Activated naive CD8-positive, alpha-beta T cell (primary cell): ENCODE results near the gene SEC62.
"Not testable (repeated sequence)": the region's sequence is repeated elsewhere in the genome, so short reads cannot be mapped to it uniquely, and the experiment has no call there.

Experiments
- H3K27ac Mint-ChIP-seq: one replicate; pipeline ENCODE4 v1.8.0; 2021; ENCODE audit warnings: mixed read lengths
- H3K27me3 Mint-ChIP-seq: one replicate; pipeline ENCODE4 v1.8.0; 2021; ENCODE audit warnings: mixed read lengths
- H3K36me3 Mint-ChIP-seq: one replicate; pipeline ENCODE4 v1.8.0; 2021; ENCODE audit warnings: mixed read lengths
- H3K4me1 Mint-ChIP-seq: one replicate; pipeline ENCODE4 v1.8.0; 2021; ENCODE audit warnings: low read depth, mixed read lengths
- H3K4me3 Mint-ChIP-seq: one replicate; pipeline ENCODE4 v1.8.0; 2021; ENCODE audit warnings: mild to moderate bottlenecking, mixed read lengths
- H3K9me3 Mint-ChIP-seq: one replicate; pipeline ENCODE4 v1.8.0; 2021; ENCODE audit warnings: low read depth, mixed read lengths

Gene SEC62

GRCh38 chr3:169992781-169993180 is 26.2 kb downstream of the SEC62 start:
- H3K36me3 Mint-ChIP-seq = peaks cover 4% of the 10 kb centered on the region
- no peaks in the 10 kb centered on the region for H3K9me3 Mint-ChIP-seq
- H3K4me3 Mint-ChIP-seq = no peak overlapping the region
- no peaks in the 10 kb centered on the region for H3K27me3 Mint-ChIP-seq
- H3K4me1 Mint-ChIP-seq = no peaks in the 10 kb centered on the region
- peak overlapping the region; percentile 11 for H3K27ac Mint-ChIP-seq

DNA sequence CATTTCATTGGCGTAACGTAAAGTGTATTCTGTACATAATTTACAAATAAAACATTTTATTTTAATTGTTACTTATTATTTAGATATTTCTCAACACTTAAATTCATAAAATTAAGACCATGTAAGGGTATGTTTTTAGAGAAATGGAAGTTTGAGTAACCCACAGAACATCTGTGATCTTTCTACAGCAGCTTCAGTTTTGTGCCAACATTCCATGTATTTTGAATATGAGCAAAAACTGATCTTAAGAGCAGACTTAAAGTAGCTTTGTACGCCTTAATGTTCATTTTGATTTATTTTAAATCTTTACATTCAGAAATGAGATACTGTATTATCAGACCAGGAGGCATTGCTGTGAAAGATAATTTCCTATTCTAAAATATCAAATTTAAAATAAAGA is 27.2 kb downstream of the SEC62 start:
- Mint-ChIP-seq H3K4me3 (no peak overlapping the region), H3K27me3 (no peaks in the 10 kb centered on the region), H3K36me3 (peaks cover 7% of the 10 kb centered on the region), H3K9me3 (no peaks in the 10 kb centered on the region), H3K27ac (no peak overlapping the region), H3K4me1 (peaks cover 3% of the 10 kb centered on the region)

GRCh38 chr3:169996063-169996462 is 29.5 kb downstream of the SEC62 start:
- no peak overlapping the region for H3K27ac Mint-ChIP-seq
- peaks cover 15% of the 10 kb centered on the region for H3K36me3 Mint-ChIP-seq
- no peaks in the 10 kb centered on the region for H3K27me3 Mint-ChIP-seq
- no peaks in the 10 kb centered on the region for H3K9me3 Mint-ChIP-seq
- peaks cover 12% of the 10 kb centered on the region for H3K4me1 Mint-ChIP-seq
- no peak overlapping the region for H3K4me3 Mint-ChIP-seq

DNA sequence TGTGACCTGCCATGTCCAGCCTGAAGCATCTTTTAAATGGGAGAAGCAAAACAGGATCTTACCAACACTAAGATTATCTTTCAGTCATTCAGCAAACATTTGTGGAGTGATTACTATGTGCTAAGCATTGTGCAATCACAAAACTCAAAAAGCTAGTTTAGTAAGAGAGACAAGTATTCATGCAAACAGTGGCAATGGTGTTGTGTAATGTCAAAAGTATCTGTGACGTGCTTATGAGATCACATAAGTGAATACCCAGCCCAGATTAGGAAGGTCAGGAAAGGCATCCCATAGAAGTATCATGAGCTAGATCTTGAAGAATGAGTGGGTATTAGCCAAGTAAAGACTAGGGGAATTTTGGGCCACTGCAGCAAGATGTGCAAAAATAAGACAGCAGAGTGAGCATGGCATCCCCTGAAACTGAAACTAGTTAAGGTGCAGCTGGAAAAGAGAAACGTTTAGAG is 32.1 kb downstream of the SEC62 start:
- Mint-ChIP-seq H3K27ac (peak overlapping the region; percentile 11), H3K4me1 (peaks cover 35% of the 10 kb centered on the region), H3K9me3 (no peaks in the 10 kb centered on the region), H3K27me3 (no peaks in the 10 kb centered on the region), H3K4me3 (no peak overlapping the region), H3K36me3 (peaks cover 11% of the 10 kb centered on the region)

DNA sequence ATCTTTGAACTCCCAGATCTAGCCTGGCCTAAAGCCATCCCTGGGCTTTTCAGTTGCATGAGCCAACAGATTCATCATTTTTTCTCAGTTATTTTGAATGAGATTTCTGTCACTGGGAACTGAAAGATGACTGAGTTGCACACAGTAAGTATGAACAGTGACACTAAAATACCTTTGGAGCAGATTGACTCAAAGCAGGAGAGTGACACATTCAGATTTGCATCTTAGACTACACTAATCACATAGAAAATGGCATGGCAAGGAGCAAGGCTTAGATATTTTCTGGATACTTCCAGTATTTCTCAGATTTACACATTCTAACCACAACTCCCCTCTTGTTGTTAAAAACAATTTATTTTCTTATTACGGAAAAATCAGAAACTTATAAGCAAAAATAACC is 32.8 kb downstream of the SEC62 start:
- peaks cover 42% of the 10 kb centered on the region for H3K4me1 Mint-ChIP-seq
- peak overlapping the region; percentile 75 for H3K27ac Mint-ChIP-seq
- H3K36me3 Mint-ChIP-seq = peaks cover 11% of the 10 kb centered on the region
- H3K9me3 Mint-ChIP-seq = no peaks in the 10 kb centered on the region
- no peak overlapping the region for H3K4me3 Mint-ChIP-seq
- H3K27me3 Mint-ChIP-seq = no peaks in the 10 kb centered on the region

GRCh38 chr3:170000051-170000450 is 33.4 kb downstream of the SEC62 start:
- Mint-ChIP-seq H3K27ac (no peak overlapping the region), H3K4me3 (no peak overlapping the region), H3K4me1 (peaks cover 42% of the 10 kb centered on the region), H3K9me3 (no peaks in the 10 kb centered on the region), H3K27me3 (no peaks in the 10 kb centered on the region), H3K36me3 (peaks cover 11% of the 10 kb centered on the region)

- no peak overlapping the region for H3K4me3 Mint-ChIP-seq
- no peaks in the 10 kb centered on the region for H3K27me3 Mint-ChIP-seq
- H3K27ac Mint-ChIP-seq = peak overlapping the region; percentile 64
- H3K36me3 Mint-ChIP-seq = peaks cover 11% of the 10 kb centered on the region
- no peaks in the 10 kb centered on the region for H3K9me3 Mint-ChIP-seq
- peaks cover 54% of the 10 kb centered on the region for H3K4me1 Mint-ChIP-seq
Measured at GRCh38 chr3:170002231-170002630, 35.6 kb downstream of the SEC62 start.

DNA sequence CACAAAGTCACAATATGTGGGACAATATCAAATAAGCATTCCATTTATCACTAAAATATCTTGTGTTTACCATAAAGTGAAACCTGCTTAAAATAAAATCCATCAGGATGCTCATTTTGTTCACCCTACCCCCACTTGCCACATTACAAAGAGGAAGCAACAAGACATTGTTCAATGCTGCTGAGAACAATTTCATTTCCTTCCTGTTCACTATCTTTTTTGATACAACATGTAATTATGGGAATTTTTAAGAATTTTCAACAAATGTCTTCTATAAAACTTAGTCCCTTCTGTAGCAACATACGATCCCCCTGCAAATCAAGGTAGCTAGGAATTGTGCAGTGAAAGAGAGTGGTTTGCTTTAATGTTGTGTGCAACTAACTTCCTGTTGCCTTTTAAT is 36.3 kb downstream of the SEC62 start:
- Mint-ChIP-seq H3K9me3 (no peaks in the 10 kb centered on the region), H3K36me3 (peaks cover 11% of the 10 kb centered on the region), H3K4me3 (peak overlapping the region; percentile 15), H3K4me1 (peaks cover 57% of the 10 kb centered on the region), H3K27ac (peak overlapping the region; percentile 30), H3K27me3 (no peaks in the 10 kb centered on the region)

GRCh38 chr3:170003881-170004356 is 37.3 kb downstream of the SEC62 start:
- no peak overlapping the region for H3K4me3 Mint-ChIP-seq
- peaks cover 53% of the 10 kb centered on the region for H3K4me1 Mint-ChIP-seq
- no peaks in the 10 kb centered on the region for H3K27me3 Mint-ChIP-seq

DNA sequence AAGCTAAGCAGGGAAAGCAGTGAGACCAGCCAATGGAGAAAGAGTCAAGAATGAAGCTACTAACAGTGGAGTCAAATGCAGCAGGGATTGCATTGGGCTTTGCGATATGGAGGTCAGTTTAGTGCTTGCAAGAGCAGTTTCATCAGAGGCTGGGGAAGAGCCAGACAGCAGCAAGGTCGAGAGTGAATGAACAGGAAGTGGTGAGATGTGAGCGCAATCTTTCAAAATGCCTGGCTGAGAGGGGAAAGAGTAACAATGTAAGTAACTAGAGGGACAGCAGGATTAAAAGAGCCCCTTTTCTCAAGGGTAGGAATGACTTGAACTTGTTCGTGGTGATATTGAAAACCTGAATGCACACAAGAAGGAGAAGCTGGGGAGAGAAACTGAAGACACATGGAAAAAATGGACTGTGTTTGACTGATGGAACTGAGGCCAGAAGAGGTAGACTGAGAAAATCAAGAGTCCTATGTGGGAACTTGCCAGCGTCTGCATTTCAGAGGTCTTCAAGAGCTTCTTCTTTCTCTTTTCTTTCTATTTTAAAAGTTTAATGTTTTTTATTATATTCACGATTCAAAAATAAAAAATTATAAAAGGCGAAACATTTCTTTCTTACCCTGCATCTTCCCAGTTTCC is 40.5 kb downstream of the SEC62 start:
- H3K36me3 Mint-ChIP-seq = no peaks in the 10 kb centered on the region
- H3K9me3 Mint-ChIP-seq = no peaks in the 10 kb centered on the region
- H3K27ac Mint-ChIP-seq = peak overlapping the region; percentile 58
- peaks cover 38% of the 10 kb centered on the region for H3K4me1 Mint-ChIP-seq
- peaks cover 2% of the 10 kb centered on the region for H3K27me3 Mint-ChIP-seq
- H3K4me3 Mint-ChIP-seq = peak overlapping the region; percentile 42

More at GRCh38 chr3:170003881-170004356, 37.3 kb downstream of the SEC62 start:
- Mint-ChIP-seq H3K36me3 (peaks cover 6% of the 10 kb centered on the region), H3K9me3 (no peaks in the 10 kb centered on the region), H3K27ac (no peak overlapping the region)

- Mint-ChIP-seq H3K9me3 (no peaks in the 10 kb centered on the region), H3K4me3 (no peak overlapping the region), H3K4me1 (peaks cover 16% of the 10 kb centered on the region), H3K27ac (no peak overlapping the region), H3K27me3 (peaks cover 2% of the 10 kb centered on the region), H3K36me3 (no peaks in the 10 kb centered on the region)
Measured at GRCh38 chr3:170010498-170010897, 43.9 kb downstream of the SEC62 start.

- peaks cover 3% of the 10 kb centered on the region for H3K4me1 Mint-ChIP-seq
- H3K4me3 Mint-ChIP-seq = no peak overlapping the region
- H3K27ac Mint-ChIP-seq = no peak overlapping the region
- H3K9me3 Mint-ChIP-seq = no peaks in the 10 kb centered on the region
- peaks cover 2% of the 10 kb centered on the region for H3K27me3 Mint-ChIP-seq
- no peaks in the 10 kb centered on the region for H3K36me3 Mint-ChIP-seq
Measured at GRCh38 chr3:170012683-170013400, 46.2 kb downstream of the SEC62 start.

DNA sequence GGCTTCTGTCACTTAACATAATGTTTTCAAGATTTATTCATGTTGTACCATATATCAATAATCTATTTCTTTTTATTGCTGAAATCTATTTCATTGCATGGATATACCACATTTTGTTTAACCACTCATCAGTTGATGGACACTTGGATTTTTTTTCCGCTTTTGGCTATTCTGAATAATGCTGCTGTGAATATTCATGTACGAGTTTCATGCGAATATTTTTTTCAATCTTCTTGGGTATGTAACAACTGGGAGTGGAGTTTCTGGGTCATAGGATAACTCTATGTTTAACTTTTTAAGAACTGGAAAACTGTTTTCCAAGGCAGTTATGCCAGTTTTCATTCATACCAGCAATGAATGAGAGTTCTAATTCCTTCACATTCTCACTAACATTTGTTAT is 49.5 kb downstream of the SEC62 start:
- H3K36me3 Mint-ChIP-seq = no peaks in the 10 kb centered on the region
- H3K9me3 Mint-ChIP-seq = no peaks in the 10 kb centered on the region
- peaks cover 2% of the 10 kb centered on the region for H3K27me3 Mint-ChIP-seq

DNA sequence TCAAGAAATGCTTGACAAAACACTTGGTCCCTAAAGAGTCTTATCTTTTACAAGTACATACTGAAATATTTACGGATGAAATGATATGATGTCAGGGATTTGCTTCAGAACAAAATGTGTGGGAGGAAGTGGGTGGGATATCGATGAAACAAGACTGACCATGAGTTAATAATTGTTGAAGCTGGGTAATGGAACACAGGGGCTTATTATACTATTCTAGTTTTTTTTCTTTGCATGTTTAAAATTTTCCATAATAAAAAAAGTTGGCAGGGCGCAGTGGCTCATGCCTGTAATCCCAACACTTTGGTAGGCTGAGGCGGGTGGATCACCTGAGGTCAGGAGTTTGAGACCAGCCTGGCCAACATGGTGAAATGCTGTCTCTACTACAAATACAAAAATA is 52.7 kb downstream of the SEC62 start:
- not testable (repeated sequence) for H3K36me3 Mint-ChIP-seq, H3K4me3 Mint-ChIP-seq, H3K27me3 Mint-ChIP-seq, H3K4me1 Mint-ChIP-seq, H3K9me3 Mint-ChIP-seq, H3K27ac Mint-ChIP-seq

More for the DNA sequence above, 49.5 kb downstream of the SEC62 start:
- peaks cover 3% of the 10 kb centered on the region for H3K4me1 Mint-ChIP-seq
- no peak overlapping the region for H3K4me3 Mint-ChIP-seq
- no peak overlapping the region for H3K27ac Mint-ChIP-seq

GRCh38 chr3:170021083-170021482 is 54.5 kb downstream of the SEC62 start:
- no peak overlapping the region for H3K27ac Mint-ChIP-seq
- no peaks in the 10 kb centered on the region for H3K27me3 Mint-ChIP-seq
- H3K9me3 Mint-ChIP-seq = no peaks in the 10 kb centered on the region
- no peak overlapping the region for H3K4me3 Mint-ChIP-seq
- H3K4me1 Mint-ChIP-seq = peaks cover 7% of the 10 kb centered on the region
- H3K36me3 Mint-ChIP-seq = no peaks in the 10 kb centered on the region
